HEK293 (cell line): ENCODE results near the gene BTBD8.

Experiments
- YY1 ChIP-seq: fragments of 450-650 bp; formaldehyde crosslinking; IDR thresholded peaks from 2 replicates; pipeline ENCODE4 v1.5.1; 2018; ENCODE audit warnings: missing biosample characterization, missing genetic modification characterization
- ZNF184 ChIP-seq: fragments of 450-650 bp; IDR thresholded peaks from 2 replicates; pipeline ENCODE4 v1.5.1; 2018; ENCODE audit warnings: missing biosample characterization, mild to moderate bottlenecking, missing genetic modification characterization
- ZNF777 ChIP-seq: fragments of 450-650 bp; formaldehyde crosslinking; IDR thresholded peaks from 2 replicates; pipeline ENCODE4 v1.5.1; 2017; ENCODE audit warnings: missing biosample characterization, missing genetic modification characterization, borderline replicate concordance
- TF ChIP-seq, protein P1 (sequence below): fragments of 450-650 bp; formaldehyde crosslinking; IDR thresholded peaks from 2 replicates; pipeline ENCODE4 v1.5.1; 2016; ENCODE audit warnings: missing biosample characterization, missing genetic modification characterization
- TF ChIP-seq, protein P2 (sequence below): fragments of 450-650 bp; formaldehyde crosslinking; IDR thresholded peaks from 2 replicates; pipeline ENCODE4 v1.5.1; 2016; ENCODE audit warnings: missing biosample characterization, missing genetic modification characterization

DNA sequence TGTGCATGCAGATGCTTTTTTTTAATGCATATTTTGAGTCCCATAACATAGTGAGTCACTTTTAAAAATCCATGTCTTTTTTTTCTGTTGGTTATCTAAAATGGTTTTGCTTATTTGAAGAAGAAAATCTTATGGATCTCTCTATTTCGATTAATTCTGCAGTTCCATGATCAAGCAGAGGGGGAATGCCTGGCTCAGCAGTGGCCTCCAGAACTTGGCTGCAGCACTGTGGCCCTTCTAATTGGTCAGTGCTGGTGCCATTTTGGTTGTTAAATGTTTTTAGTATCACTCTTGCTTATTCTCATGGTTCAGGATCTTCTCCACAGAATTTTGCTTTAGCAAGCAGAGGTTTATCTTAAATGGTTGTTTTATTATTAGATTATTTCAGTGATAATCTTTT is 39.2 kb upstream of the BTBD8 start:
- TF ChIP-seq, protein P1, sequence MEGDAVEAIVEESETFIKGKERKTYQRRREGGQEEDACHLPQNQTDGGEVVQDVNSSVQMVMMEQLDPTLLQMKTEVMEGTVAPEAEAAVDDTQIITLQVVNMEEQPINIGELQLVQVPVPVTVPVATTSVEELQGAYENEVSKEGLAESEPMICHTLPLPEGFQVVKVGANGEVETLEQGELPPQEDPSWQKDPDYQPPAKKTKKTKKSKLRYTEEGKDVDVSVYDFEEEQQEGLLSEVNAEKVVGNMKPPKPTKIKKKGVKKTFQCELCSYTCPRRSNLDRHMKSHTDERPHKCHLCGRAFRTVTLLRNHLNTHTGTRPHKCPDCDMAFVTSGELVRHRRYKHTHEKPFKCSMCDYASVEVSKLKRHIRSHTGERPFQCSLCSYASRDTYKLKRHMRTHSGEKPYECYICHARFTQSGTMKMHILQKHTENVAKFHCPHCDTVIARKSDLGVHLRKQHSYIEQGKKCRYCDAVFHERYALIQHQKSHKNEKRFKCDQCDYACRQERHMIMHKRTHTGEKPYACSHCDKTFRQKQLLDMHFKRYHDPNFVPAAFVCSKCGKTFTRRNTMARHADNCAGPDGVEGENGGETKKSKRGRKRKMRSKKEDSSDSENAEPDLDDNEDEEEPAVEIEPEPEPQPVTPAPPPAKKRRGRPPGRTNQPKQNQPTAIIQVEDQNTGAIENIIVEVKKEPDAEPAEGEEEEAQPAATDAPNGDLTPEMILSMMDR (tag by site-specific recombination): no peak
- TF ChIP-seq ZNF184 (tag by site-specific recombination) (no peak), ZNF777 (tag by site-specific recombination) (no peak), YY1 (tag by site-specific recombination) (no peak)
- TF ChIP-seq, protein P2, sequence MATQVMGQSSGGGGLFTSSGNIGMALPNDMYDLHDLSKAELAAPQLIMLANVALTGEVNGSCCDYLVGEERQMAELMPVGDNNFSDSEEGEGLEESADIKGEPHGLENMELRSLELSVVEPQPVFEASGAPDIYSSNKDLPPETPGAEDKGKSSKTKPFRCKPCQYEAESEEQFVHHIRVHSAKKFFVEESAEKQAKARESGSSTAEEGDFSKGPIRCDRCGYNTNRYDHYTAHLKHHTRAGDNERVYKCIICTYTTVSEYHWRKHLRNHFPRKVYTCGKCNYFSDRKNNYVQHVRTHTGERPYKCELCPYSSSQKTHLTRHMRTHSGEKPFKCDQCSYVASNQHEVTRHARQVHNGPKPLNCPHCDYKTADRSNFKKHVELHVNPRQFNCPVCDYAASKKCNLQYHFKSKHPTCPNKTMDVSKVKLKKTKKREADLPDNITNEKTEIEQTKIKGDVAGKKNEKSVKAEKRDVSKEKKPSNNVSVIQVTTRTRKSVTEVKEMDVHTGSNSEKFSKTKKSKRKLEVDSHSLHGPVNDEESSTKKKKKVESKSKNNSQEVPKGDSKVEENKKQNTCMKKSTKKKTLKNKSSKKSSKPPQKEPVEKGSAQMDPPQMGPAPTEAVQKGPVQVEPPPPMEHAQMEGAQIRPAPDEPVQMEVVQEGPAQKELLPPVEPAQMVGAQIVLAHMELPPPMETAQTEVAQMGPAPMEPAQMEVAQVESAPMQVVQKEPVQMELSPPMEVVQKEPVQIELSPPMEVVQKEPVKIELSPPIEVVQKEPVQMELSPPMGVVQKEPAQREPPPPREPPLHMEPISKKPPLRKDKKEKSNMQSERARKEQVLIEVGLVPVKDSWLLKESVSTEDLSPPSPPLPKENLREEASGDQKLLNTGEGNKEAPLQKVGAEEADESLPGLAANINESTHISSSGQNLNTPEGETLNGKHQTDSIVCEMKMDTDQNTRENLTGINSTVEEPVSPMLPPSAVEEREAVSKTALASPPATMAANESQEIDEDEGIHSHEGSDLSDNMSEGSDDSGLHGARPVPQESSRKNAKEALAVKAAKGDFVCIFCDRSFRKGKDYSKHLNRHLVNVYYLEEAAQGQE (tag by site-specific recombination): no peak
